ENCODE data around the gene BAG3. TPM values are rescaled to one million over a fixed set of nuclear protein-coding genes. Genes with fewer than 3 reads are reported as not detected.
"Not testable (repeated sequence)": the region's sequence is repeated elsewhere in the genome, so short reads cannot be mapped to it uniquely, and the experiment has no call there.

Gene BAG3
- total and polyA plus RNA-seq, 3 donors from 2014 or later, result 36.7 to 50.3 (median 44.8) TPM

GRCh38 chr10:119706521-119707278, 55.5 kb downstream of the BAG3 start:
- no peak for DNase-seq
- Histone ChIP-seq H3K27ac (no peak overlapping the region), H3K27me3 (no peaks in the 10 kb centered on the region), H3K4me1 (no peaks in the 10 kb centered on the region), H3K4me3 (no peak overlapping the region), H3K36me3 (ENCODE audit: low read depth, missing control alignments) (no peaks in the 10 kb centered on the region), H3K9me3 (no peaks in the 10 kb centered on the region)
- intact Hi-C loops (cut with DNase I; ENCODE audit: low total_unique reads), result no loop called here
- 74 to 79% methylated on average over 7 of the region's 7 CpGs for WGBS, 2 donors
- TF ChIP-seq CTCF (IDR thresholded peaks at IDR 0.05) (no peak), POLR2A (IDR thresholded peaks at IDR 0.05) (no peak)

GRCh38 chr10:119707331-119707730, 56.2 kb downstream of the BAG3 start:
- H3K36me3 ChIP-seq (ENCODE audit: low read depth, missing control alignments); H3K4me1 ChIP-seq; DNase-seq; H3K9me3 ChIP-seq; H3K27ac ChIP-seq; H3K27me3 ChIP-seq; intact Hi-C loops (cut with DNase I; ENCODE audit: low total_unique reads); H3K4me3 ChIP-seq: not testable (repeated sequence)
- 90 to 95% methylated on average over 5 of the region's 5 CpGs for WGBS, 2 donors

GRCh38 chr10:119710935-119711334, 59.8 kb downstream of the BAG3 start:
- H3K27me3 ChIP-seq; H3K4me1 ChIP-seq; H3K9me3 ChIP-seq; DNase-seq; H3K27ac ChIP-seq; H3K4me3 ChIP-seq; intact Hi-C loops (cut with DNase I; ENCODE audit: low total_unique reads); H3K36me3 ChIP-seq (ENCODE audit: low read depth, missing control alignments): not testable (repeated sequence)
- 89 to 94% methylated on average over 1 of the region's 1 CpG for WGBS, 2 donors

- 55 to 59% methylated on average over 7 of the region's 7 CpGs for WGBS, 2 donors
- Histone ChIP-seq H3K4me1 (no peaks in the 10 kb centered on the region), H3K27ac (no peak overlapping the region), H3K4me3 (no peak overlapping the region), H3K27me3 (no peaks in the 10 kb centered on the region), H3K36me3 (ENCODE audit: low read depth, missing control alignments) (no peaks in the 10 kb centered on the region), H3K9me3 (no peaks in the 10 kb centered on the region)
- intact Hi-C loops (cut with DNase I; ENCODE audit: low total_unique reads), result no loop called here
- no peak for TF ChIP-seq CTCF (IDR thresholded peaks at IDR 0.05)
- no peak for TF ChIP-seq POLR2A (IDR thresholded peaks at IDR 0.05)
- DNase-seq, result no peak
These were observed 62.7 kb downstream of the BAG3 start for GRCh38 chr10:119713744-119714483.

- WGBS, 2 donors, result 47 to 54% methylated on average over 2 of the region's 2 CpGs
- H3K4me1 ChIP-seq, result no peaks in the 10 kb centered on the region
- H3K27me3 ChIP-seq, result no peaks in the 10 kb centered on the region
- no peak for TF ChIP-seq CTCF (IDR thresholded peaks at IDR 0.05)
- TF ChIP-seq POLR2A (IDR thresholded peaks at IDR 0.05), result no peak
- no peak overlapping the region for H3K4me3 ChIP-seq
- H3K9me3 ChIP-seq, result no peaks in the 10 kb centered on the region
- no peak overlapping the region for H3K27ac ChIP-seq
- DNase-seq, result peak; percentile 17
- no peaks in the 10 kb centered on the region for H3K36me3 ChIP-seq (ENCODE audit: low read depth, missing control alignments)
- intact Hi-C loops (cut with DNase I; ENCODE audit: low total_unique reads), result no loop called here
These were observed 63.3 kb downstream of the BAG3 start for GRCh38 chr10:119714484-119714816.
